GM18507 (cell line): Measurements from ENCODE around the gene MATR3.
"Not testable (repeated sequence)": the region's sequence is repeated elsewhere in the genome, so short reads cannot be mapped to it uniquely, and the experiment has no call there.

ENCODE experiments used
- DNase-seq: peaks from one replicate; pipeline ENCODE4 v3.0.0; 2011; ENCODE audit warnings: low read depth; ENCODE audit not compliant: insufficient read length; ENCODE audit errors: extremely low spot score
- FAIRE-seq: peaks from 2 replicates; lab custom pipeline; 2011; peaks lifted over from hg19 to GRCh38; lab: Jason Lieb, UNC

Gene MATR3

GRCh38 chr5:139341689-139342422, 48.3 kb downstream of the MATR3 start, which contains the start of gene PAIP2:
PAIP2 (plus strand) TSS chr5:139341854; CDS start chr5:139363785, 21,931 bp downstream.
- FAIRE-seq (peak; percentile 98), DNase-seq (peak; percentile 91)

- DNase-seq (peak; percentile 80), FAIRE-seq (no peak)
Measured at GRCh38 chr5:139342423-139342723, 48.8 kb downstream of the MATR3 start.

GRCh38 chr5:139343476-139343875, 49.9 kb downstream of the MATR3 start:
- no peak for FAIRE-seq
- no peak for DNase-seq

GRCh38 chr5:139344177-139344576, 50.6 kb downstream of the MATR3 start:
- FAIRE-seq, result no peak

GRCh38 chr5:139345442-139345841, 51.9 kb downstream of the MATR3 start:
- not testable (repeated sequence) for FAIRE-seq, DNase-seq

More at GRCh38 chr5:139344177-139344576, 50.6 kb downstream of the MATR3 start:
- no peak for DNase-seq

- DNase-seq, FAIRE-seq: not testable (repeated sequence)
Measured at GRCh38 chr5:139347863-139348262, 54.3 kb downstream of the MATR3 start.

GRCh38 chr5:139354186-139354585, 60.6 kb downstream of the MATR3 start:
- FAIRE-seq (no peak), DNase-seq (no peak)

GRCh38 chr5:139355900-139356299, 62.4 kb downstream of the MATR3 start:
- DNase-seq, FAIRE-seq: not testable (repeated sequence)

- no peak for FAIRE-seq
- DNase-seq, result no peak
Measured at GRCh38 chr5:139358064-139358463, 64.5 kb downstream of the MATR3 start.

GRCh38 chr5:139360384-139360783, 66.8 kb downstream of the MATR3 start:
- DNase-seq (no peak), FAIRE-seq (no peak)

GRCh38 chr5:139361835-139362429, 68.4 kb downstream of the MATR3 start:
- no peak for DNase-seq
- FAIRE-seq, result no peak

GRCh38 chr5:139363937-139364336, 70.4 kb downstream of the MATR3 start:
- no peak for FAIRE-seq
- no peak for DNase-seq

- no peak for DNase-seq
- FAIRE-seq, result no peak
Measured at GRCh38 chr5:139364466-139364865, 70.9 kb downstream of the MATR3 start.

- no peak for DNase-seq
- FAIRE-seq, result no peak
Measured at GRCh38 chr5:139368613-139369012, 75.1 kb downstream of the MATR3 start.

GRCh38 chr5:139369181-139369580, 75.6 kb downstream of the MATR3 start:
- FAIRE-seq (no peak), DNase-seq (no peak)

GRCh38 chr5:139371482-139372435, 78.2 kb downstream of the MATR3 start:
- DNase-seq (no peak), FAIRE-seq (no peak)

GRCh38 chr5:139374909-139375308, 81.4 kb downstream of the MATR3 start:
- FAIRE-seq, result no peak
- no peak for DNase-seq

GRCh38 chr5:139376364-139376763, 82.8 kb downstream of the MATR3 start:
- FAIRE-seq, result no peak
- DNase-seq, result no peak

- FAIRE-seq (no peak), DNase-seq (no peak)
Measured at GRCh38 chr5:139377226-139377625, 83.7 kb downstream of the MATR3 start.
